ENCODE measurements around the gene ADAT1.
"Not testable (repeated sequence)": the region's sequence is repeated elsewhere in the genome, so short reads cannot be mapped to it uniquely, and the experiment has no call there.

ADAT1 gene

DNA sequence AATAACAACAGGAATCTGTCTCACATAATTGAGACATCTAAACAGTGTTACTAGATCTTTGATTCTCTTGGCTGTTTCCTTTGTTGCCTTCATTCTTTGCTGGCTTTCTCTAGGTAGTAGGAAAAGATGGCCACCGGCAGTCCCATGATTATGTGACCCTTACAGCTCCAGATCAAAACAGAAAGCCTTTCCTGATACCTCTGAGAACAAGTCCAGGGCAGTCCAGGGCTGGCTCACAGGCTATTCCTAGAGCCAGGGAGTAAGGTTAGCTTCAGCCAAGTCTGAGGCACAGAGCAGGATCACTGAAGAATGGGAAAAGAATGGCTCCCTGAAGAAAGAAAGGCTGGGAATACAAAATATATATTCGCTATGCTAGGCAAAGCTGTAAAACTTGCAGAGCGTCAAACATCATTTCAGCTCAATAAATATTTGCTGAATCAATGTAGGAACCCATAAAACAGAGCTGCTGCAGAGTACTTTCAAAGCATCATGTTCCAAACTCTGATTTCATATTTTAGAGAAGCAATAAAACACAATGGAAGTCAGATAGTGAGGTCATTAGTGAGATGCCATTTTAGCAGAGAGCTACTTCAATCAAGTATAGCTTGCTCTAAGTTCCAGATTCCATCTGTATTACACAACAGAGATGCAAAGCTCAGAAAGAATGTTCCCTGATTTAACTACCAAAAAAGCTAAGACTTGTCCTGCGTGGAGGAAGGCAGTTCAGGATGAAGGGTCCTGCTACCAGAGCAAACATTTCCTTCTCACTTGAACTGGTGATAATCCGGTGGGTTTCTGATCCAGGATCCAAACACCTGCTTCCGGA lies 23.4 kb downstream of the ADAT1 start:
- peaks cover 23 to 38% of the 10 kb centered on the region in 2 donors for H3K36me3 ChIP-seq (ENCODE audit: control insufficient read depth in 2 of 2, insufficient read depth in 2 of 2, low read length in 2 of 2)
- H3K27ac ChIP-seq (ENCODE audit: low read depth in 2 of 2, low read length in 2 of 2): no peak overlapping the region
- H3K9ac ChIP-seq (ENCODE audit: low read depth in 1 of 2, low read length in 2 of 2): no peak overlapping the region
- H3K27me3 ChIP-seq (ENCODE audit: control insufficient read depth in 2 of 2, insufficient read depth in 2 of 2, low read length in 2 of 2): no peaks in the 10 kb centered on the region
- peaks cover 0 to 3% of the 10 kb centered on the region in 2 donors for H3K4me1 ChIP-seq (ENCODE audit: control insufficient read depth in 2 of 2, insufficient read depth in 2 of 2, low read length in 2 of 2)
- H3K4me3 ChIP-seq (ENCODE audit: low read length in 2 of 2): no peak overlapping the region
- no peaks in the 10 kb centered on the region for H3K9me3 ChIP-seq (ENCODE audit: control insufficient read depth in 2 of 2, low read length in 2 of 2)

DNA sequence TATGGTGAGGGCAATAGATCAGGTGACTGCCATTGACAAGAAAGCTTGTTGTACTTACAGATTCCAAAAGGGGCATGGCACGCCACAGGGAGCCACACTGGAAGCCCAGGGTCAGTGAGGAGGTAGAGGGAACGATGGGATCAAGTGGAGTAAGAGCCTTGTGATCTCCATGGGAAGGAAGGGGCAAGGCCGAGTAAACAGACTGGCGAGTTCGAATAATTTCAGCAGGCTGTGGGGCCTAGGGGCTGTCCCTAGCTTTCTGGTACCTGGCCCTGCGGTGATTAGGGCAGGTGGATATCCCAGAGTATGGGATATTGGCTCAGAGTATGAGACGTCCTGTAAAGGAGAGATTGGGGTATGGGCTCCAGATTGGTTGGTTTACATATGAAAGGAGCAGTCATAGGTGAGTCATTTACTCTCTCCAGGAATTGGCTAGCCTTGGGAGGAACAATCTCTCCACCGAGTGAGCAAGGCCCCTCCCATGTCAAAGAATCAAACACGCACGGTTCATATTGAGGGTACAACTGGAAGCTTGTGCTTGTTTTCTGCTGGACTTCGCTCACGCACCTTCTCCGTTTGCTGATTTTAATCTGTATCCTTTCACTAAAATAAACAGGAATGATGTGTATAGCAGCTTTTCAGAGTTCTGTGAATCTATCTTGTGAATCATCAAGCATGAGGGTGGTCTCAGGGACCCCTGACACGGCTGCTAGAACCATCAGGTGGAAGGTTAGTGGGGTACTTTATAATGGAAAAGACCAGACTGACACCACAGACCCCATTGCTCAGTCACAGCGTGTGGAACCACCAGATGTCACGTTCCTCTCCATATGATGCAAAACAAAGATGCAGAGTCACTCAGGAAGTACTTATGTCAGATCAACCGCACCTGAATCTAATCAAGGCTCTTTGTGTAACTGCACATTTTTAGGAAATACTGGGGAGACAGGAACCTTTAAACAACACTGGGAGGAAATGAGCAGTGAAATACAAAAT lies 29.0 kb downstream of the ADAT1 start:
- H3K27ac ChIP-seq (ENCODE audit: low read depth in 2 of 2, low read length in 2 of 2): no peak overlapping the region
- H3K9me3 ChIP-seq (ENCODE audit: control insufficient read depth in 2 of 2, low read length in 2 of 2): no peaks in the 10 kb centered on the region
- no peaks in the 10 kb centered on the region for H3K27me3 ChIP-seq (ENCODE audit: control insufficient read depth in 2 of 2, insufficient read depth in 2 of 2, low read length in 2 of 2)
- no peak overlapping the region for H3K9ac ChIP-seq (ENCODE audit: low read depth in 1 of 2, low read length in 2 of 2)
- peaks cover 0 to 9% of the 10 kb centered on the region in 2 donors for H3K36me3 ChIP-seq (ENCODE audit: control insufficient read depth in 2 of 2, insufficient read depth in 2 of 2, low read length in 2 of 2)
- H3K4me1 ChIP-seq (ENCODE audit: control insufficient read depth in 2 of 2, insufficient read depth in 2 of 2, low read length in 2 of 2): no peaks in the 10 kb centered on the region
- no peak overlapping the region for H3K4me3 ChIP-seq (ENCODE audit: low read length in 2 of 2)

DNA sequence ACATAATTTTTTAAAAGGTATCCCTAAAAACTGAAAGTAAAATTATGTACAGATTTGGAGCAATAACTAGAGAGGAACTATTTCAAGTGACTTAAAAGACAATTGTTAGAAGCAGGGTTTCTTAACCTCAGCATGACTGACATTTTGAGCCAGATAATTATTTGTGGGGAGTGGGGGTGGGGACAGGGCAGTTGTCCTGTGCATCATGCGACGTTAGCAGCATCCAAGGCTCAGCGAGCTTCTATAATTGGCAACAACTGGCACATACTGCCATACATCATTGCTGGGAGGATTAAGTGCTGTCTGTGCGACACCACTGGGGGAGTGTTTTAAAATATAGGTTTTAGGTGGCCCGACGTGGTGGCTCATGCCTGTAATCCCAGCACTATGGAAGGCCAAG lies 29.8 kb downstream of the ADAT1 start:
- Histone ChIP-seq H3K27me3 (ENCODE audit: control insufficient read depth in 2 of 2, insufficient read depth in 2 of 2, low read length in 2 of 2) (no peaks in the 10 kb centered on the region), H3K4me3 (ENCODE audit: low read length in 2 of 2) (no peak overlapping the region), H3K9ac (ENCODE audit: low read depth in 1 of 2, low read length in 2 of 2) (no peak overlapping the region), H3K4me1 (ENCODE audit: control insufficient read depth in 2 of 2, insufficient read depth in 2 of 2, low read length in 2 of 2) (no peaks in the 10 kb centered on the region), H3K36me3 (ENCODE audit: control insufficient read depth in 2 of 2, insufficient read depth in 2 of 2, low read length in 2 of 2) (peaks cover 0 to 9% of the 10 kb centered on the region in 2 donors), H3K27ac (ENCODE audit: low read depth in 2 of 2, low read length in 2 of 2) (no peak overlapping the region), H3K9me3 (ENCODE audit: control insufficient read depth in 2 of 2, low read length in 2 of 2) (no peaks in the 10 kb centered on the region)

GRCh38 chr16:75591927-75592326 lies 31.2 kb downstream of the ADAT1 start:
- H3K9ac ChIP-seq (ENCODE audit: low read depth in 1 of 2, low read length in 2 of 2); H3K27me3 ChIP-seq (ENCODE audit: control insufficient read depth in 2 of 2, insufficient read depth in 2 of 2, low read length in 2 of 2); H3K27ac ChIP-seq (ENCODE audit: low read depth in 2 of 2, low read length in 2 of 2); H3K4me3 ChIP-seq (ENCODE audit: low read length in 2 of 2); H3K36me3 ChIP-seq (ENCODE audit: control insufficient read depth in 2 of 2, insufficient read depth in 2 of 2, low read length in 2 of 2); H3K9me3 ChIP-seq (ENCODE audit: control insufficient read depth in 2 of 2, low read length in 2 of 2); H3K4me1 ChIP-seq (ENCODE audit: control insufficient read depth in 2 of 2, insufficient read depth in 2 of 2, low read length in 2 of 2): not testable (repeated sequence)

DNA sequence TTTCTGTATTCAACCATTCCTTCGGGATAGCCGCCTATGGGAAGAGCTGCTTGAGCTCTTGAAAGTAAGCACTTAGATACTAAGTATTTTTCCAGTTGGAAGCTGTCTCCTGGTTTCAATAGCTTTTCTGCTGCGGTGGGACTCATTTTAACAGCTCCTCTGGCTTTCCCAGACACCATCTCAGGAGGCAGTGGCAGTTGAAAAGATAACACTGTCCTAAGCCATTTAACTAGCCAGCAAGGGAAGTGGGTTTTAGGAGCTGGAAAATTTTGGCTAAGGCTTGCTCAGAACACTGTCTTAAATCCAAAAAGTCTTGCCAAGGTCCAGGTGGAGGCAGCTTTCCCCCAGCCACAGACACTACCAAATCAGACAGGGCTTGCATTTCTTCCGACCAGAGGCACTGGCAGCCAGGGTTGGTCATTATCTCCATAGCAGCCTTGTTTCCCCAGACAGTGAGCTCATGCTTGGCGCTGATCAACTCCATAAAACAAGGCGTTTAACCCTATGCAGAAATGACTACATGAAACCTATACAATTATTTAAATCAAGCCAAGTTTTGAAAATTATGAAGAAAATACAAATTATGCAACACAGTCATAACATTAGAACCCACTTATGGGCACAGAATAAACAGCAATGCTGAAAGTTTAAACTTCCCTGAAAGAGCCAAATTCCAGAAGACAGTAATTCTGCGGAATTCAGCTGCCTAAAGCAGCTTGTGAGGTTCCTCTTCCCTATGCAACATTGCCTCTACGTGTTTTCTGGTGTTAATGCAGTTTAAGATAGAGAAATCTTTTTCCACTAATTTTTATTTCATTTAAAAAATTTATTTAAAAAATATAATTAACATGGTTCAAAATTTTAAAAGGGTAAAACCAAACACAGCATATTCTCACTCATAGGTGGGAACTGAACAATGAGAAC lies 31.9 kb downstream of the ADAT1 start:
- peak overlapping the region; percentile 29 to 62 for H3K27ac ChIP-seq (ENCODE audit: low read depth in 2 of 2, low read length in 2 of 2)
- H3K9ac ChIP-seq (ENCODE audit: low read depth in 1 of 2, low read length in 2 of 2): no peak overlapping the region
- no peak overlapping the region for H3K4me3 ChIP-seq (ENCODE audit: low read length in 2 of 2)
- H3K4me1 ChIP-seq (ENCODE audit: control insufficient read depth in 2 of 2, insufficient read depth in 2 of 2, low read length in 2 of 2): no peaks in the 10 kb centered on the region
- no peaks in the 10 kb centered on the region for H3K27me3 ChIP-seq (ENCODE audit: control insufficient read depth in 2 of 2, insufficient read depth in 2 of 2, low read length in 2 of 2)
- no peaks in the 10 kb centered on the region for H3K36me3 ChIP-seq (ENCODE audit: control insufficient read depth in 2 of 2, insufficient read depth in 2 of 2, low read length in 2 of 2)
- no peaks in the 10 kb centered on the region for H3K9me3 ChIP-seq (ENCODE audit: control insufficient read depth in 2 of 2, low read length in 2 of 2)

GRCh38 chr16:75589306-75589705 lies 33.8 kb downstream of the ADAT1 start:
- Histone ChIP-seq H3K9ac (ENCODE audit: low read depth in 1 of 2, low read length in 2 of 2) (no peak overlapping the region), H3K4me1 (ENCODE audit: control insufficient read depth in 2 of 2, insufficient read depth in 2 of 2, low read length in 2 of 2) (no peaks in the 10 kb centered on the region), H3K9me3 (ENCODE audit: control insufficient read depth in 2 of 2, low read length in 2 of 2) (no peaks in the 10 kb centered on the region), H3K27ac (ENCODE audit: low read depth in 2 of 2, low read length in 2 of 2) (peak overlapping the region in 1 of 2 donors; percentile 20), H3K27me3 (ENCODE audit: control insufficient read depth in 2 of 2, insufficient read depth in 2 of 2, low read length in 2 of 2) (no peaks in the 10 kb centered on the region), H3K36me3 (ENCODE audit: control insufficient read depth in 2 of 2, insufficient read depth in 2 of 2, low read length in 2 of 2) (no peaks in the 10 kb centered on the region), H3K4me3 (ENCODE audit: low read length in 2 of 2) (no peak overlapping the region)

GRCh38 chr16:75588716-75589115 lies 34.4 kb downstream of the ADAT1 start:
- Histone ChIP-seq H3K4me1 (ENCODE audit: control insufficient read depth in 2 of 2, insufficient read depth in 2 of 2, low read length in 2 of 2) (no peaks in the 10 kb centered on the region), H3K27me3 (ENCODE audit: control insufficient read depth in 2 of 2, insufficient read depth in 2 of 2, low read length in 2 of 2) (no peaks in the 10 kb centered on the region), H3K9me3 (ENCODE audit: control insufficient read depth in 2 of 2, low read length in 2 of 2) (no peaks in the 10 kb centered on the region), H3K4me3 (ENCODE audit: low read length in 2 of 2) (no peak overlapping the region), H3K9ac (ENCODE audit: low read depth in 1 of 2, low read length in 2 of 2) (no peak overlapping the region), H3K27ac (ENCODE audit: low read depth in 2 of 2, low read length in 2 of 2) (no peak overlapping the region), H3K36me3 (ENCODE audit: control insufficient read depth in 2 of 2, insufficient read depth in 2 of 2, low read length in 2 of 2) (no peaks in the 10 kb centered on the region)

DNA sequence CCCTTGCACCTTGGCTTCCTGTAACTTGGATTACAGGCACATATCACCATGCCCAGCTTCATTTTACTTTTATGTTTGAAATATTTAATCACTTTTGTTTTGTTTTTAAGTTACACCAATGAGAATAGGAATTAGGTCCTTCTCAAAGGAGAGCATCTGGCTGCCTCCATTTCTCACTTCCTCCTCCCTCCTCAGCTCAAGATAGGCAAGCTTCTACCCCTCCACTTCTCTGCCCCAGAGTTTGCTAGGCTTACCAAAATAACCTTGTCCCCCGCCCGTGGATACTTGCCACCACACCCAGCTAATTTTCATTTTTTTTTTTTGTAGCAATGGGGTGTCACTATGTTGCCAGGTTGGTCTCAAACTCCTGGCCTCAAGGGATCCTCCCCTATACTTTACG lies 39.0 kb downstream of the ADAT1 start:
- no peak overlapping the region for H3K27ac ChIP-seq (ENCODE audit: low read depth in 2 of 2, low read length in 2 of 2)
- no peak overlapping the region for H3K4me3 ChIP-seq (ENCODE audit: low read length in 2 of 2)
- H3K36me3 ChIP-seq (ENCODE audit: control insufficient read depth in 2 of 2, insufficient read depth in 2 of 2, low read length in 2 of 2): peaks cover under 1 to 10% of the 10 kb centered on the region in 2 donors
- H3K9me3 ChIP-seq (ENCODE audit: control insufficient read depth in 2 of 2, low read length in 2 of 2): no peaks in the 10 kb centered on the region
- H3K4me1 ChIP-seq (ENCODE audit: control insufficient read depth in 2 of 2, insufficient read depth in 2 of 2, low read length in 2 of 2): no peaks in the 10 kb centered on the region
- no peak overlapping the region for H3K9ac ChIP-seq (ENCODE audit: low read depth in 1 of 2, low read length in 2 of 2)
- H3K27me3 ChIP-seq (ENCODE audit: control insufficient read depth in 2 of 2, insufficient read depth in 2 of 2, low read length in 2 of 2): no peaks in the 10 kb centered on the region

GRCh38 chr16:75579281-75579834 lies 43.7 kb downstream of the ADAT1 start:
- no peaks in the 10 kb centered on the region for H3K4me1 ChIP-seq (ENCODE audit: control insufficient read depth in 2 of 2, insufficient read depth in 2 of 2, low read length in 2 of 2)
- H3K27ac ChIP-seq (ENCODE audit: low read depth in 2 of 2, low read length in 2 of 2): no peak overlapping the region
- no peak overlapping the region for H3K9ac ChIP-seq (ENCODE audit: low read depth in 1 of 2, low read length in 2 of 2)
- no peak overlapping the region for H3K4me3 ChIP-seq (ENCODE audit: low read length in 2 of 2)
- peaks cover 24 to 32% of the 10 kb centered on the region in 2 donors for H3K36me3 ChIP-seq (ENCODE audit: control insufficient read depth in 2 of 2, insufficient read depth in 2 of 2, low read length in 2 of 2)
- no peaks in the 10 kb centered on the region for H3K27me3 ChIP-seq (ENCODE audit: control insufficient read depth in 2 of 2, insufficient read depth in 2 of 2, low read length in 2 of 2)
- no peaks in the 10 kb centered on the region for H3K9me3 ChIP-seq (ENCODE audit: control insufficient read depth in 2 of 2, low read length in 2 of 2)

Measured in mucosa of rectum (tissue), 2 donors.